Mesenteric fat pad (tissue), 1 donor: Measurements from ENCODE around the gene VAMP2. TPM values are rescaled to one million over a fixed set of nuclear protein-coding genes. Genes with fewer than 3 reads are reported as not detected.
A peak's percentile ranks its signal among the peaks of the same experiment; 100 is the strongest.

Experiments
- DNase-seq: peaks from one replicate; pipeline ENCODE4 v3.0.0-alpha.2; 2020; ENCODE audit warnings: low spot score
- total RNA-seq: library from RNA; stranded (reverse); fragmentation: NEBNext Ultra II Directional; extraction: Animal tissue kit (Norgen Biotek cat#: 25700); gene quantifications from one replicate; pipeline ENCODE4 v1.2.1, GENCODE V29; 2021
- donor health status: DM: yes; HTN: yes; CAD: no.

The VAMP2 gene
- total RNA-seq, 1 donor from 2014 or later, result 52.4 TPM

- no peak for DNase-seq
These were observed 19.0 kb downstream of the VAMP2 start for GRCh38 chr17:8143581-8144400.

GRCh38 chr17:8142887-8143580 lies 19.7 kb downstream of the VAMP2 start:
- no peak for DNase-seq

- no peak for DNase-seq
These were observed 20.4 kb downstream of the VAMP2 start for GRCh38 chr17:8142158-8142886.

GRCh38 chr17:8141741-8142140 lies 21.0 kb downstream of the VAMP2 start:
- no peak for DNase-seq

GRCh38 chr17:8141045-8141444 lies 21.7 kb downstream of the VAMP2 start:
- DNase-seq, result no peak

GRCh38 chr17:8140065-8141029 lies 22.4 kb downstream of the VAMP2 start:
- DNase-seq, result no peak

- DNase-seq, result peak; percentile 97
These were observed 23.9 kb downstream of the VAMP2 start for GRCh38 chr17:8138672-8139371.

- DNase-seq, result no peak
These were observed 24.4 kb downstream of the VAMP2 start for GRCh38 chr17:8138374-8138671.

- no peak for DNase-seq
These were observed 24.9 kb downstream of the VAMP2 start for GRCh38 chr17:8137645-8138373.

GRCh38 chr17:8133941-8134340 lies 28.8 kb downstream of the VAMP2 start:
- DNase-seq, result no peak

GRCh38 chr17:8133399-8133798 lies 29.3 kb downstream of the VAMP2 start:
- DNase-seq, result no peak

GRCh38 chr17:8131844-8132441 lies 30.8 kb downstream of the VAMP2 start:
- no peak for DNase-seq

- no peak for DNase-seq
These were observed 34.5 kb downstream of the VAMP2 start for GRCh38 chr17:8128125-8128784.

- DNase-seq, result no peak
These were observed 36.2 kb downstream of the VAMP2 start for GRCh38 chr17:8126491-8127066.

- DNase-seq, result no peak
These were observed 36.7 kb downstream of the VAMP2 start for GRCh38 chr17:8125947-8126490.

- no peak for DNase-seq
These were observed 37.4 kb downstream of the VAMP2 start for GRCh38 chr17:8125154-8125946.
